PC-9 (cell line): ENCODE results near the gene STAG2.

Experiments
- CTCF ChIP-seq: fragments of 200-600 bp; sonication (generic); conservative IDR thresholded peaks from 2 replicates; pipeline ENCODE4 v1.6.1; 2017; ENCODE audit warnings: mixed run types, antibody characterized with exemption, mild to moderate bottlenecking, moderate library complexity
- EZH2 ChIP-seq: fragments of 200-600 bp; sonication (generic); IDR thresholded peaks from 2 replicates; pipeline ENCODE4 v1.8.0; 2017; ENCODE audit warnings: antibody characterized with exemption, low read depth

DNA sequence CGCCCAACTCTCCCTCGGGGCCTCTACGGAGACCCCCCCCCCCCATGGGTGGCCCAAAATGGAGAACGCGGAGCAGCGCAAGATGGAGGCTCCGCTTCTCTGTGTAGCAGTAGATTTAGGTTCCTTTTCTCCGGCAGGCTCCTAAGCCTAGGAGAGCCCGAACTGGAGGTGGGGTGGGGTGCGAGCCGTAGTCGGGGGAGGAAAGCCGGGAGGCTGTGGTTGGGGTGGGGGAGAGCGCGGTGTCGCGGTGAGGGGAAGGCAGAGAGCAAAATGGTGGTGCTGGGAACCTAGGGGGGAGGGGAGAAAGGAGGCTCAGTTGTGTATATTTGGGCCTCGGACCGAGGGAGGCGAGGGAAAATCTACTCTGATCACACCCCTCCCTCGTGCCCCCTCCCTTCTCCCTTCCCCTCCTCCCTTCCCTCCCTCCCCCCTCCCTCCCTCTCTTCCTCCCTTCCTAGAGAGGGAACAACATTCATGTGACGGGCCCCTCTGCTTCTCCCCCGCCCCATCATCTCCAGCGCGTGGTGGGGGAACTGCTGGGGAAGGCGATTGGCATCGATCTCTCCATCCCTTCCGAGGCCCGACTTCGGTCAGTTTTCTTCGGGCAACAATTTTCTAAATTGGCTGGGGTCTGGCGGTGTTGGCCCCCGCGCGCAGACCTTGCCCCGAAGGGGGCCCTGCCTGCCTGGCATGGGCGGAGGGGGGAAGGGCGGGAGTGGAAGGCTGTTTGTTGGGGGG is at the start of gene STAG2:
- TF ChIP-seq CTCF (no peak), EZH2 (no peak)
